Spleen (tissue), 7 donors: ENCODE data around the gene ELP2.

Source experiments
- CTCF ChIP-seq, 11 experiments: fragments of 200-600 bp in 7 of 11; fragments of 450-650 bp in 4 of 11; sonication (generic) in 4 of 11; IDR thresholded peaks in 8 of 11; conservative IDR thresholded peaks in 3 of 11; 1 replicate in 7 of 11; 2 replicates in 4 of 11; pipeline versions ENCODE4 v1.4.0 to v1.8.0; 2016 to 2021; ENCODE audit warnings: antibody characterized with exemption in 11 of 11, inconsistent platforms in 4 of 11, mild to moderate bottlenecking in 1 of 11
- POLR2A ChIP-seq, 3 donors: fragments of 450-650 bp; IDR thresholded peaks; one replicate each; pipeline ENCODE4 v1.5.1; 2017; ENCODE audit warnings: antibody characterized with exemption in 3 of 3, mild to moderate bottlenecking in 1 of 3
- donor health status: DM: no; HTN: no; CAD: no; lungs with moderate emphysema.
- donor health status: DM: no; HTN: no; CAD: no.
- donor health status: DM: no; HTN: no; CAD: no.

DNA sequence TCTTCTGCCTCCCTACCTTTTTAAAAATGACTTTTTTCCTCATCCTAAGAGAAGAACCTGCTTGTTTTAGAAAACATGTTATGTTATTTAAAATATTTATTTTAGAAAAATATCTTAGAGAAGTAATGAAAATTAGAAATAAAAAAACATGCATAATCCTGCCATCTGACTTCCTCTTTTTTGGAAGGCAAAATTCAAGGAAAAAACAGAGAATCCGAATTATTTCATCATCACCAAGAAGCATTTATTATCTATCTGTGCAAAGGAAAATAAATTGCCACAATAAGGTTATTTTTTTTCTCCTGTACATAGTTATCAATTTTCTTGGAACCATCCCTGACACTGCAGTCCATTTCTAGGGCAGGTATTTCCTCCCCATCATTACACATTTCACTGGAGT, 15.0 kb upstream of the ELP2 start:
- TF ChIP-seq CTCF (IDR thresholded peaks at IDR 0.05 in 8 of 11, conservative IDR thresholded peaks at IDR 0.05 in 3 of 11) = no peak
- TF ChIP-seq POLR2A (IDR thresholded peaks at IDR 0.05) = no peak
